ENCODE results near the gene SKAP1.
"Not testable (repeated sequence)": the region's sequence is repeated elsewhere in the genome, so short reads cannot be mapped to it uniquely, and the experiment has no call there.

The SKAP1 gene

GRCh38 chr17:48294020-48294805 is 135.8 kb downstream of the SKAP1 start:
- H3K4me1 ChIP-seq (ENCODE audit: control insufficient read depth, insufficient read depth, low read length), result peaks cover 5% of the 10 kb centered on the region
- no peak overlapping the region for H3K9ac ChIP-seq (ENCODE audit: low read depth, low read length)
- H3K9me3 ChIP-seq (replicated peaks; ENCODE audit: low read length), result no peaks in the 10 kb centered on the region
- H3K4me2 ChIP-seq (ENCODE audit: low read length), result no peak overlapping the region
- no peak overlapping the region for H3K4me3 ChIP-seq (ENCODE audit: low read length)
- H3K36me3 ChIP-seq (ENCODE audit: insufficient read depth, low read length), result no peaks in the 10 kb centered on the region
- H3K27me3 ChIP-seq (ENCODE audit: control insufficient read depth, insufficient read depth, low read length), result peaks cover 81% of the 10 kb centered on the region

- Histone ChIP-seq H3K36me3 (ENCODE audit: insufficient read depth, low read length) (no peaks in the 10 kb centered on the region), H3K4me2 (ENCODE audit: low read length) (no peak overlapping the region), H3K27me3 (ENCODE audit: control insufficient read depth, insufficient read depth, low read length) (peaks cover 81% of the 10 kb centered on the region), H3K4me3 (ENCODE audit: low read length) (no peak overlapping the region), H3K9me3 (replicated peaks; ENCODE audit: low read length) (no peaks in the 10 kb centered on the region), H3K9ac (ENCODE audit: low read depth, low read length) (no peak overlapping the region), H3K4me1 (ENCODE audit: control insufficient read depth, insufficient read depth, low read length) (peaks cover 5% of the 10 kb centered on the region)
Observed at GRCh38 chr17:48293319-48294019, 136.5 kb downstream of the SKAP1 start.

DNA sequence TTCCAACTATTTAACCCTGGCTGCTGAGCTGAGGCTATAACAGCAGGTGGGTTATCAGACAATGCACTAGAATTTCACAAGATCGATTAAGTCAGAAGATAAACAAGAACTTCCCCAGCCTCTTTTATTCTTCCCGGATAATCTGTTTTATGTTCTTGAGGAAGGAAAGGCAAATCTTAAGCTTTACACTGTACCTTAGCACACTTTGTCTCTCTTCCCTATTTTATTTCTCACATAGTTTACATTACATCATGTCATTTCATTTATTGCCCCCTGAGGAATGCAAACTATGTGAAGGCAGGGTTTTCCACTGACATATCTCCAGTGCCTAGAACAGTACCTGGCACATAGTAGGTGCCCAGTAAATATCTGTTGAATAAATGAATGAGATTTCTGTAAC is 139.6 kb downstream of the SKAP1 start:
- Histone ChIP-seq H3K4me3 (ENCODE audit: low read length) (no peak overlapping the region), H3K9ac (ENCODE audit: low read depth, low read length) (no peak overlapping the region), H3K4me1 (ENCODE audit: control insufficient read depth, insufficient read depth, low read length) (peaks cover 5% of the 10 kb centered on the region), H3K4me2 (ENCODE audit: low read length) (no peak overlapping the region), H3K9me3 (replicated peaks; ENCODE audit: low read length) (no peaks in the 10 kb centered on the region), H3K27me3 (ENCODE audit: control insufficient read depth, insufficient read depth, low read length) (peaks cover 92% of the 10 kb centered on the region), H3K36me3 (ENCODE audit: insufficient read depth, low read length) (no peaks in the 10 kb centered on the region)

- not testable (repeated sequence) for H3K9ac ChIP-seq (ENCODE audit: low read depth, low read length); H3K4me3 ChIP-seq (ENCODE audit: low read length); H3K9me3 ChIP-seq (replicated peaks; ENCODE audit: low read length); H3K4me1 ChIP-seq (ENCODE audit: control insufficient read depth, insufficient read depth, low read length); H3K36me3 ChIP-seq (ENCODE audit: insufficient read depth, low read length); H3K4me2 ChIP-seq (ENCODE audit: low read length)
- peaks cover 90% of the 10 kb centered on the region for H3K27me3 ChIP-seq (ENCODE audit: control insufficient read depth, insufficient read depth, low read length)
Observed at GRCh38 chr17:48286917-48287316, 143.1 kb downstream of the SKAP1 start.

DNA sequence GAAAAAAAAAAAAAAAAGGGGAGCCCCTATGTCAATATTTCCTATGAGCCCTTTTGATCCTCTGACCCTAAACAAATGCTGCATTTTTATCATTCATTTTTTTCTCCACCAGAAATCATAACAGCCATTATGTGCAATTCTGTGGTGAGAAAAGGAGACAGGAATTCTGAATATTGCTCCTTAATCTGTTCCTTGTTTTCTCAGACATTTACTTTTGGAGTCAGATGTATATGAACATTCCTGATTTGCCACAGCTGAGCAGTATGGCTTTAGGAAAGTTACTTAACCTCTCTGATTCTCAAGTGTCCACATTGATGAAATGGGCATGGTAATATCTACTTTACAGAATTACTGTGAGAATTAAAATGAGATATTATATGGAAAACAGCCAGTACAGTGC is 144.4 kb downstream of the SKAP1 start:
- Histone ChIP-seq H3K27me3 (ENCODE audit: control insufficient read depth, insufficient read depth, low read length) (peaks cover 85% of the 10 kb centered on the region), H3K4me3 (ENCODE audit: low read length) (no peak overlapping the region), H3K9me3 (replicated peaks; ENCODE audit: low read length) (no peaks in the 10 kb centered on the region), H3K4me1 (ENCODE audit: control insufficient read depth, insufficient read depth, low read length) (no peaks in the 10 kb centered on the region), H3K9ac (ENCODE audit: low read depth, low read length) (no peak overlapping the region), H3K36me3 (ENCODE audit: insufficient read depth, low read length) (no peaks in the 10 kb centered on the region), H3K4me2 (ENCODE audit: low read length) (no peak overlapping the region)

DNA sequence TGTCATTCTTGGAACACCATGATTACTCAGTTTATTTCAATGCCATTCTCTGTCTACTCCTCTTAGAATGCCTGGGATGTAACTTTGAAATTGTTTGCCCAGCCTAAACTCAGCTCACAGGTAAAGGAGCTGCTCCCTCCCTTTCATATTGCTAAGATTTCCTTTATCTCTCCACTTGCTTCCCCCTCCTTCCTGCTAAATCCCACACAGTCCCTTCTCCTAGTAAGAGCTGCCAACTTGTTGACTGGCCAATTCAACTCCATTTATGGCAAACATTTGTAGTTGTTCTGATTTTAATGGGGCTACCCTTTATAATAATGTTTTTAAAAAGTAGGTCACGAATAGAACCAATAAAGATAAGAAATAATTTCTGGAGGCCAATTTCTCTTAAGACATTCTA is 146.1 kb downstream of the SKAP1 start:
- Histone ChIP-seq H3K27me3 (ENCODE audit: control insufficient read depth, insufficient read depth, low read length) (peaks cover 86% of the 10 kb centered on the region), H3K9me3 (replicated peaks; ENCODE audit: low read length) (no peaks in the 10 kb centered on the region), H3K4me1 (ENCODE audit: control insufficient read depth, insufficient read depth, low read length) (no peaks in the 10 kb centered on the region), H3K9ac (ENCODE audit: low read depth, low read length) (no peak overlapping the region), H3K4me2 (ENCODE audit: low read length) (no peak overlapping the region), H3K4me3 (ENCODE audit: low read length) (no peak overlapping the region), H3K36me3 (ENCODE audit: insufficient read depth, low read length) (no peaks in the 10 kb centered on the region)

DNA sequence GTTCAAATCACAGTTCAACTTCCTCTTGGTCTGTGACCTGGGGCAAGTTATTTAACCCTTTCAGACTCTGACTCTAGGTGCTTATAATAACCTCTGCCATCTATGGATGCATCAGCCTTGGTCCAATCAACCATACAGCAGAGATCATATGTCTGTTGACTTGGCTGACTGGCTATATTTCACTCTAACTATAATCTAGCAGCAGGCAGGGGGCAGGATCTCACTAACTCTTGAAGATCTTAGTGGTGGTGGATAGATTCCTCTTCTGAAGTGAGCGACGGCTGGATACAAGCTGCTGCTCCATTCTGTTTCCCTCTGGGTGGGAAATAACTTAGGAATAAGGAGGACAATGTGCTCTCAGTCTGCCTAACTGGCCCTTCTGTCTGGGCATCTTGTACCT is 146.6 kb downstream of the SKAP1 start:
- Histone ChIP-seq H3K9ac (ENCODE audit: low read depth, low read length) (no peak overlapping the region), H3K9me3 (replicated peaks; ENCODE audit: low read length) (no peaks in the 10 kb centered on the region), H3K4me1 (ENCODE audit: control insufficient read depth, insufficient read depth, low read length) (no peaks in the 10 kb centered on the region), H3K4me3 (ENCODE audit: low read length) (no peak overlapping the region), H3K27me3 (ENCODE audit: control insufficient read depth, insufficient read depth, low read length) (peaks cover 86% of the 10 kb centered on the region), H3K4me2 (ENCODE audit: low read length) (no peak overlapping the region), H3K36me3 (ENCODE audit: insufficient read depth, low read length) (no peaks in the 10 kb centered on the region)

GRCh38 chr17:48282303-48282702 is 147.7 kb downstream of the SKAP1 start:
- no peaks in the 10 kb centered on the region for H3K36me3 ChIP-seq (ENCODE audit: insufficient read depth, low read length)
- H3K4me1 ChIP-seq (ENCODE audit: control insufficient read depth, insufficient read depth, low read length), result no peaks in the 10 kb centered on the region
- H3K9ac ChIP-seq (ENCODE audit: low read depth, low read length), result no peak overlapping the region
- no peaks in the 10 kb centered on the region for H3K9me3 ChIP-seq (replicated peaks; ENCODE audit: low read length)
- peaks cover 86% of the 10 kb centered on the region for H3K27me3 ChIP-seq (ENCODE audit: control insufficient read depth, insufficient read depth, low read length)
- H3K4me2 ChIP-seq (ENCODE audit: low read length), result no peak overlapping the region
- no peak overlapping the region for H3K4me3 ChIP-seq (ENCODE audit: low read length)

DNA sequence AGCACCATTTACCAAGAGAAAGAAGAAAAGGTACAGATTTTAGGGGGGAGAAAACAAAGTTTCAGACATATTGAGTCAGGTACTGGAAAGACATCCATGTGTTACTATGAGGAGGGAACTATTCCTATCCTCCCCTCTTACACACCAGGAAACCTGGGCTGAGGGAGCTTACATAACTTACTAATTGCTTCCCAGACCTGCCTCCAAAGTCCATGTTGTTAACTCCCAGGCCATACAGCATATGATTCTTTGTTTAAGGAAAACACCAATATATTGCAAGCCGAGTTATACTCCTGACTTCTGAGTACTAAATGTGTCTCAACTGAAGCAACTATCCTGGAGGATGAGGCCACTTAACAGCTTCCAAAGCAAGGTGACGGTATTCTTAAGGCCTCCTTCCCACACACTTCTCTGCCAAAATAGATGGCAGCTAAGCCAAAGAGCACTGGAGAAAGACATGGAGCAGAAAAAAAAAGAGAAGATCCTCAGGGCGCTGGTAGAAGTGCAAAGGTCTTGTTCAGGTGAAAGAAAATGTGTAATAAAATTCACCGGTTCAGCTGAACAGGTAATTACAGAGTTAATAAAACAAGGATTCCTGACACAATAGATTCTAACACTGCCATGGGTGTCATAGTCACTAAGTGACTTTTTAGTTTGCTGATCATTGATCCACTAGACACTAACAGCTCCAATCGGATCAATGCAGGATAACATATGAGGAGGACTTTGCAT is 151.1 kb downstream of the SKAP1 start:
- H3K4me1 ChIP-seq (ENCODE audit: control insufficient read depth, insufficient read depth, low read length), result no peaks in the 10 kb centered on the region
- no peak overlapping the region for H3K4me2 ChIP-seq (ENCODE audit: low read length)
- peaks cover 88% of the 10 kb centered on the region for H3K27me3 ChIP-seq (ENCODE audit: control insufficient read depth, insufficient read depth, low read length)
- H3K9me3 ChIP-seq (replicated peaks; ENCODE audit: low read length), result no peaks in the 10 kb centered on the region
- no peak overlapping the region for H3K4me3 ChIP-seq (ENCODE audit: low read length)
- H3K9ac ChIP-seq (ENCODE audit: low read depth, low read length), result no peak overlapping the region
- H3K36me3 ChIP-seq (ENCODE audit: insufficient read depth, low read length), result no peaks in the 10 kb centered on the region

DNA sequence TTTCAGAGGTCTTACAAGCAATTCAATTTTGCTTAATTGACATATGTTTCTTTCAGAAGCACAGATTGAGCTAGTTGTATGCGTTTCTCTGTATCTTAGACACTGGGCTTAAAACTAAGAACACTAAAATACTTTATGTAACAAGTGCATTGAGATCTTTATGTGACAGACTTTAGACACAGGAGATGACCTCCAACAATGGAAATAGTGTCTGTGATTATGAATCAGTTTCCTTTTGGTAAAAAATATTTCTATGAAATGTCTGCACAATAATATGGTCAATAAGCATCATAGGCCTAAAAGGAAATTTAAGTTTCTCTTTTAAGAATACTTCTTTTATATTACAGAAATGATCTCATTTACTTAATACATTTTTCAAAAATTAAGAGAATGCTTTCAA is 153.2 kb downstream of the SKAP1 start:
- Histone ChIP-seq H3K9me3 (replicated peaks; ENCODE audit: low read length) (no peaks in the 10 kb centered on the region), H3K4me2 (ENCODE audit: low read length) (no peak overlapping the region), H3K4me1 (ENCODE audit: control insufficient read depth, insufficient read depth, low read length) (no peaks in the 10 kb centered on the region), H3K9ac (ENCODE audit: low read depth, low read length) (no peak overlapping the region), H3K36me3 (ENCODE audit: insufficient read depth, low read length) (no peaks in the 10 kb centered on the region), H3K4me3 (ENCODE audit: low read length) (no peak overlapping the region), H3K27me3 (ENCODE audit: control insufficient read depth, insufficient read depth, low read length) (peaks cover 84% of the 10 kb centered on the region)

DNA sequence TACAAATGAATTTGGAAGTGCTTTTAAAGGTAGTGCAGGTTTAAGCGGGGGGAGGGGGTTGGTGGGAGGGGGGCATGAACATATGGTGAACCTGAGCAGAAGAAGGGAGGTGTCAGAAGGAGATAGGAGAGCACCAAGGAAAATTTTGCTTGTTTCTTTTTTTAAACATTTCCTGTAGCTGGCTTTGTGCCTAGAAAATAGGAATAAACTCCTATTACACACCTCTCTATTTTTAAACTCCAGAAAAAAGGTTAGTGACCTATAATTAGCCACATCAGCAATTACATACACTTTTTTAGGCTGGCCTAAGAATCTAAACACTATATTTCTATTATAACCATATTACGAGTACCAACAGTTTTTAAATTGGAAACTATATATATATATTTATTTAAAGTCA is 159.1 kb downstream of the SKAP1 start:
- Histone ChIP-seq H3K9ac (ENCODE audit: low read depth, low read length) (no peak overlapping the region), H3K36me3 (ENCODE audit: insufficient read depth, low read length) (no peaks in the 10 kb centered on the region), H3K27me3 (ENCODE audit: control insufficient read depth, insufficient read depth, low read length) (peaks cover 64% of the 10 kb centered on the region), H3K4me3 (ENCODE audit: low read length) (no peak overlapping the region), H3K9me3 (replicated peaks; ENCODE audit: low read length) (no peaks in the 10 kb centered on the region), H3K4me1 (ENCODE audit: control insufficient read depth, insufficient read depth, low read length) (no peaks in the 10 kb centered on the region), H3K4me2 (ENCODE audit: low read length) (no peak overlapping the region)

Measured in skeletal muscle satellite cell (primary cell).